H7 (cell line): ENCODE data around the gene DYNLRB1. TPM values are rescaled to one million over a fixed set of nuclear protein-coding genes. Genes with fewer than 3 reads are reported as not detected.

Experiments used
- DNase-seq: peaks from one replicate; pipeline ENCODE4 v3.0.0; 2012
- H3K27me3 ChIP-seq: 2 replicates; pipeline ENCODE4 v1.6.0; 2011; ENCODE audit warnings: mild to moderate bottlenecking, low read length; ENCODE audit not compliant: control insufficient read depth, insufficient read depth
- H3K36me3 ChIP-seq: replicated peaks from 2 replicates; pipeline ENCODE4 v1.5.1; 2011; ENCODE audit warnings: low read length; ENCODE audit not compliant: control insufficient read depth, insufficient read depth
- H3K4me3 ChIP-seq: 2 replicates; pipeline ENCODE4 v1.5.1; 2011; ENCODE audit warnings: low read depth, mild to moderate bottlenecking, control low read depth, low read length, moderate library complexity; ENCODE audit not compliant: insufficient read depth
- total RNA-seq: library from RNA; depleted of rRNA; stranded (reverse); fragments of >200 nt; shearing (Covaris generic); gene quantifications from 2 replicates; pipeline ENCODE4 v1.2.3, GENCODE V29; 2014; rRNA removed

The DYNLRB1 gene
- total RNA-seq, 1 experiment from 2014 or later, result 193 TPM

DNA sequence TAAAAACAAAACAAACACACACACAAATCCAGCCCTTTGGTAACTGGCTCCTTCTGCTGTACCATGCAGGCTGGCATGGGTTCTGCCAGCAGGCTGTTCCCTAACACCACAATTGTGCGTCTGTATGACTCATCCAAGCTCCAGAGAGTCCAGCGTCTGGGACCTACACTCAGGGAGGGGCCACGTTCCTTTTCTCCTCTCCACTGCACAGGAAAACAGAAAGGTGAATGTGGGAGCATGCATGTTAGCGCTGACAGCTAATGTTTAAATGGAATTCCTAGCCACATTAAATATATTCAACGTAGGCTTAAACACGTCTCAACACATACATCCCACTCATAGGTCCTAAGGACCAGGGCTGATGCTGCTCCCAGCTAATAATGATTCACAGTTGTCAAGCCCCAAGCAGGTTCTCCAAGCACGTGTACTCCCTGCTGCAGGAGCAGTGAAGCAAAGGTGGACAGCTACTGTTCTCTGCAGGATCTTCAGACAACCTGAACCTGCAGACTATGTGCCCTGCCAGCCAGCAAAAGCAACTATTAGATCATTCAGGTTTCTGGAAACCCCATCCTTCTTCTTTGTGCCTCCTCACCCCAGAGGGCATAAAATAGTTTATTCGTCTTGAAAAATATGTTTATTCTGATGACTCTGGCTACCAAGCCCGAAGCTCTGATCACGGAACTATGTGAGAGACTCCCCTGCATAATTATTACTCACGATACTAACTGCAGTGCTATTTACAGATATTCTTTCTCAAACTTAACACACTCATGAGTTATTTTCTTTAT lies 63.2 kb downstream of the DYNLRB1 start:
- no peak for DNase-seq
- Histone ChIP-seq H3K36me3 (peaks cover 9% of the 10 kb centered on the region), H3K27me3 (no peaks in the 10 kb centered on the region), H3K4me3 (no peak overlapping the region)

DNA sequence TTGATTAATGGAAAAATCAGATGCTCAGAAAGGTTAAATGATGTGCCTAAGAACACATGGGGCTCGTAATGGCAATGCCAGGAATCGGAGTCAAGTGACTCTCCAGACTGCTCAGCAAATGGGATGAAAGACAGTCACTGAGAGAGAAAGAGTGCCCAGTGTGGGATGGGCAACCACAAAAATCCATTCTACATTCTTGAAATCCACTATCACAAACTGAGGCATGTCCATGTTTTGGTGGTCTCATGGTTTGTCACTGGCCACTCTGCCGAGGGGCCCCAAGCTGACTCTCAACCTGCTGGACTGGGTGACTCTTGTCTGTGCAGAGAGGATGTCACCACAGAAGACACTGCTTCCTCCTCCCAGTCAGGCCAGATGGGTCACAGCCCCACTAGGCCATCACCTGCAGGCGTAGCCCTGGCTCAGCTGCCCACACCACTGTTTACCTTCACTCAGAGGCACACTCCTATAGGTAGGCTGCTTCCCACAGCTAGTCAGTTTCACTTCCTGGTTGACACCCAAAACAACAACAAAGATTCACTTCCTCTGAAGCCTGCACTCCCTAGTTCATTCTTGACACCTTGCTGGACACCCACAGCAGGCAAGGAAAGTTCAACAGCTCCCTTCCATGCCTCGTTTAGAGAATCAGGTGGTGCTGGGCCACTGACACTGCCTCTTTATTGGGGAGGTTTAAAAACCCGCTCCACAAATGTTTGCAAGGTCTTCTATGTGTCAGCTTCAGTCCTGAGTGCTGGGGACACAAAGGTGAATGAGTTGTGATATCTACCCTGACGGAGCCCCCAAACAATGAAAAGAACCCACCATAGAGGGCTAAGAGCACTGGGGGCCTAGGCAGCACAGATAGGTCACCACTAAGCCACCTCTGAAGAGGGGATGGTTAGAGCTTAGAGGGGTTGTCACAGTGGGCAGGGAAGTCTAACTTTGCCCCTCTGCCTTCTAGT lies 64.0 kb downstream of the DYNLRB1 start:
- Histone ChIP-seq H3K4me3 (no peak overlapping the region), H3K36me3 (peaks cover 7% of the 10 kb centered on the region), H3K27me3 (no peaks in the 10 kb centered on the region)
- no peak for DNase-seq

DNA sequence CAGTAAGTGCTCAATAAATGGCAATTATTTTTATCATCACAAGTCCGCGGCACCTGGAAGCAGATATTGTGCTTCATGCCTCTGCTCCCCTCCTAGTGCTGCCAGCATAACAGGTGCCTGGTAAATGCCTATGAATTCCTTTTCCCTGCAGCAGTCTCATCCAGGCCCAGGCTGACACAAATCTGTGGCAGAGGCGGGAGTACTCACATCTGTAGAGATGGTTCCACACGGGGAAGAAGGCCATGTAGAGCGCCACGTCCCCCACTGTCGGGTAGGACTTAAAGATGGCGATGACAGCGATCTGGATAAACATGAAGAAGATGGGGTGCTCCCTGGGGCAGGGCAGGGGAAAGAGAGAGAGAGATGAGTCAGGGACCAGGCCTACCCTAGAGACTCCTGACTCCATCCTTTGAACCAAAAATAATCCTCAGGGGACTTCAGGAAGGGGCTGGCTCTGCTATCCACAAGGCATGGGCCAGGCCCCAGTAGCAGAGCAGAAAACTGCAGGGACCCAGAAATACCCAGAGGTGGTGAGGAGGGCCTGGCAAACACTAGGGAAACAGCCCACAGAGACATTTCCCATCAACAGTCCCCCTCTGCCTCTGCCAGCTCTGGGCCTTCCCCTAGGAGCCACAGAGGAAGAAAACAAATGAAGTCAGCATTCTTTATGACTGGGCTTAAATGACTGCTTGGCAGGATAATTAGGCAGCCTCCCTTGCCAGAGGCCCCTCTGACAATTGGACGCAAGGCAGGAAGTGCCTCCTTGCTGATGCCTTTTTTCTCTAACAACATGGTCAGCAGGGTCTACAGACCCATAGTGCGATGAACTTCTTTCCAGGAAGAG lies 65.3 kb downstream of the DYNLRB1 start:
- no peak overlapping the region for H3K4me3 ChIP-seq
- H3K36me3 ChIP-seq, result peaks cover 7% of the 10 kb centered on the region
- H3K27me3 ChIP-seq, result no peaks in the 10 kb centered on the region
- DNase-seq, result no peak

DNA sequence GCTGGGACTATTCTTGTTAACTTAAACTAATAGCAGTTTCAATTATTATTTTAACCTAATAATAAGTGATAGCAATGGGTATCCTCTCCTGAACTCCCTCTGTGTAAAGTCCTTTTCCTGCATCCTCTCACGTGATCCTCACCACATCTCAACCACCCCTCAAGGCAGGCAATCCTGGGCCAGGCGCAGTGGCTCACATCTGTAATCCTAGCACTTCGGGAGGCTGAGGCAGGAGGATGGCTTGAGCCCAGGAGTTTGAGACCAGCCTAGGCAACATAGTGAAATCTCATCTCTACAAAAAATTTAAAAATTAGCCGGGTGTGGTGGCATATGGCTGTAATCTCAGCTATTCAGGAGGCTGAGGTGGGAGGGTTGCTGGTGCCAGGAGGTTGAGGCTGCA lies 66.0 kb downstream of the DYNLRB1 start:
- Histone ChIP-seq H3K4me3 (no peak overlapping the region), H3K27me3 (no peaks in the 10 kb centered on the region), H3K36me3 (peaks cover 7% of the 10 kb centered on the region)
- DNase-seq, result no peak

DNA sequence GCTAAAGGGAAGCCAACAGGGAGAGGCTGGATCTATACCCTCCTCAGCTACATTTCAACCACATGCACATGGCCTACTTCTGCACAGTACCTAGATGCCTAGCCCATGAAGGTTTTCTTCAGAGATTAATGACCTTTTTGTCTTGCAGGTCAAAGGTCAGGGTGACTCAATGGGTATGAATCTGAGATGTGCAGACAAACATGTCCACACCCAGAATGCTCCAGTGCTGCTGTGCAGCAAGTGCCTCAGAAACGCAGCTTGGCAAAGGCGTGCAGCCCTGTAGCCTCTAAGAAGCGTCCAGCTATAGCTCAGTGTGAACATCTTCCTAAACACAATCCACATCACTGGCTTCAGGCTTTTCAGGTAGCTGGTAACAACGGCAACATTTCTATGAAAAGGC lies 66.7 kb downstream of the DYNLRB1 start:
- Histone ChIP-seq H3K27me3 (no peaks in the 10 kb centered on the region), H3K36me3 (peaks cover 7% of the 10 kb centered on the region), H3K4me3 (no peak overlapping the region)
- DNase-seq, result no peak

DNA sequence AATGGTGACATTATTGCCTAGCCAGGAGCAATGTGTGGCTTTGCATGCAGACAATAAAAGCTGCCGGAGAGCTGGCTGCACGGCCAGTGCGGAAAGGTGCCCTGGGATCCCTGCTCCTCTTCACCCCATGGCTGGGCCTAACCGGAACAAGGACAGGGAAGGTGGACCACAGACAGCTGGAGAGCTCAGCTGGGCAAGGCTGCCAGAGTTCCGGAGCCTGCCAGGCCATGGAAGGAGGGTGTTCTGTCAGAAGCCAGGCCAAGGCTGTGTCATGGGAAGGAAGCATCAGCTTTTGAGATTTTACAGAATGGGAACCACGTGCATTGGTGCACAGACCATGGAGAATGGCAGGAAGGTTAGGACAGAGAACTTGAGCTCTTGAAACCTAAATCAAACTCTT lies 67.3 kb downstream of the DYNLRB1 start:
- no peak for DNase-seq
- no peaks in the 10 kb centered on the region for H3K27me3 ChIP-seq
- H3K4me3 ChIP-seq, result no peak overlapping the region
- peaks cover 6% of the 10 kb centered on the region; the same call in 1 of the 2 replicates for H3K36me3 ChIP-seq

DNA sequence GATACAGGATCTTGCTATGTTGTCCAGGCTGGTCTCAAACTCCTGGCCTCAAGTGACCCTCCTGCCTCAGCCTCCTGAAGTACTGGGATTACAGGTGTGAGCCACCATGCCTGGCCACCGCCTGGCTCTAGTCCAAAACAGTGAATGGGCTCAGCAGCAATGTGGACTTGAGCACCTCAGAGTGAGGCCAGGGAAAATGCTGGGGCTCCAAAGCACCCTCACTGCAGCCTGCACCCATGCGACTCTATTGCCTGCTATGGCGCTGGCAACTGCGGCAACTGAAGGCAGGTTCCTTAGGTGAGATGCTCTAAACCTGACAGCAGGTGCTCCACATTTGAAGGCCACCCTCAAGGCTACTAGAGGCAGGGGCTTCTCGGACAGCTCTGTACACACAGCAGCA lies 68.8 kb downstream of the DYNLRB1 start:
- DNase-seq, result no peak
- no peak overlapping the region for H3K4me3 ChIP-seq
- H3K27me3 ChIP-seq, result no peaks in the 10 kb centered on the region
- H3K36me3 ChIP-seq, result peaks cover 6% of the 10 kb centered on the region; the same call in 1 of the 2 replicates

DNA sequence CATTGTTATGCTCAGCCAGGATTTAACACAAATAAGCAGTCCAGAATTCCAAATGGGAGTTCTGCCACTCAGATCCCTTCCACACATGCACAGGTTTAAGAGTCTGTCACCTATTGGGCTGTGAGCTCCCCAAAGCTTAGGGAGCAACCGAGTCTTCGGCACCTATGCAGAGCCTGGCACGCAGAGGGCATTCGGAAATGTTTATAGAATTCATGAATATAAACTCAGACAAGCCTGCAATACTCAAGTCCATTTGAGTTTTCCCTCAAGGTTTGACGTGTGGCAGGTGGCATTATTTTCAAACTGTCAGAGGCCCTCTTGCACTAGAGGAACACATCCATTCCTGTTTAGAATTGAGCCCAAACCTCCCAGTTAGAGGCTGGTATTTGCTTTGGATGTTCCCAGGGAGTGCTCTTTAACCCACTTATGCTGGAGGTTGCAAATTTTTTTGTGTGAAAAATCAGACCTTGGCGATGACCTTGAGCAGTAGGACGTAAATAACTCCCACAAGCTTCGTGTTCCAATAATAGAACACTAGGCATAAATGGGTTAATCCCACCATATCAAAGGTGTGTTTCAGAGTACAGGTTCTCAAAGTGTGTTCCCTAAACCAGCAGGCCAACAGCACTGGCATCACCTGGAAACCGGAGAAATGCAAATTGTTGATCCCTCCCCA lies 70.4 kb downstream of the DYNLRB1 start:
- Histone ChIP-seq H3K36me3 (peaks cover 6% of the 10 kb centered on the region; the same call in 1 of the 2 replicates), H3K4me3 (no peak overlapping the region)
- DNase-seq, result no peak

More for the DNA sequence above, 70.4 kb downstream of the DYNLRB1 start:
- no peaks in the 10 kb centered on the region for H3K27me3 ChIP-seq

Other genes with a start within 250 kb of the DYNLRB1 start
- gene AHCY, start 213.1 kb upstream of the DYNLRB1 start, total RNA-seq, result 331 and 361 TPM in 2 replicates
- 27.5 and 43.5 TPM in 2 replicates for gene ITCH, start 153.1 kb upstream of the DYNLRB1 start, total RNA-seq
- 7.6 and 13.4 TPM in 2 replicates for gene MAP1LC3A, start 42.3 kb downstream of the DYNLRB1 start, total RNA-seq
- gene PIGU, start 160.7 kb downstream of the DYNLRB1 start, total RNA-seq, result 28.6 and 32.9 TPM in 2 replicates
- 2.2 and 2.4 TPM in 2 replicates for gene TP53INP2, start 187.9 kb downstream of the DYNLRB1 start, total RNA-seq